OCI-LY1 (cell line): ENCODE results near the gene MAGI2.

ENCODE experiments used
- EZH2 ChIP-seq: fragments of 200-600 bp; sonication (generic), shearing (Covaris generic); IDR thresholded peaks from 2 replicates; pipeline ENCODE4 v1.8.0; 2017; ENCODE audit warnings: borderline replicate concordance, mixed run types, mild to moderate bottlenecking, antibody characterized with exemption, low read length, moderate library complexity, mixed read lengths
- TF ChIP-seq, protein P1 (sequence below): fragments of 200-600 bp; sonication (generic), shearing (Covaris generic); IDR thresholded peaks from 2 replicates; pipeline ENCODE4 v1.5.1; 2017; ENCODE audit warnings: mild to moderate bottlenecking, antibody characterized with exemption, low read length, moderate library complexity, mixed read lengths

GRCh38 chr7:78165854-78166253 is 1287.6 kb downstream of the MAGI2 start:
- no peak for TF ChIP-seq EZH2
- TF ChIP-seq, protein P1, sequence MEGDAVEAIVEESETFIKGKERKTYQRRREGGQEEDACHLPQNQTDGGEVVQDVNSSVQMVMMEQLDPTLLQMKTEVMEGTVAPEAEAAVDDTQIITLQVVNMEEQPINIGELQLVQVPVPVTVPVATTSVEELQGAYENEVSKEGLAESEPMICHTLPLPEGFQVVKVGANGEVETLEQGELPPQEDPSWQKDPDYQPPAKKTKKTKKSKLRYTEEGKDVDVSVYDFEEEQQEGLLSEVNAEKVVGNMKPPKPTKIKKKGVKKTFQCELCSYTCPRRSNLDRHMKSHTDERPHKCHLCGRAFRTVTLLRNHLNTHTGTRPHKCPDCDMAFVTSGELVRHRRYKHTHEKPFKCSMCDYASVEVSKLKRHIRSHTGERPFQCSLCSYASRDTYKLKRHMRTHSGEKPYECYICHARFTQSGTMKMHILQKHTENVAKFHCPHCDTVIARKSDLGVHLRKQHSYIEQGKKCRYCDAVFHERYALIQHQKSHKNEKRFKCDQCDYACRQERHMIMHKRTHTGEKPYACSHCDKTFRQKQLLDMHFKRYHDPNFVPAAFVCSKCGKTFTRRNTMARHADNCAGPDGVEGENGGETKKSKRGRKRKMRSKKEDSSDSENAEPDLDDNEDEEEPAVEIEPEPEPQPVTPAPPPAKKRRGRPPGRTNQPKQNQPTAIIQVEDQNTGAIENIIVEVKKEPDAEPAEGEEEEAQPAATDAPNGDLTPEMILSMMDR: no peak
